ENCODE data around the gene AFF3. TPM values are rescaled to one million over a fixed set of nuclear protein-coding genes. Genes with fewer than 3 reads are reported as not detected.

The AFF3 gene
- total and polyA plus RNA-seq, 2 of the 8 experiments (the other 6 are each of a cell fraction or from before 2014, with no cell fraction given) = 0.27 to 3.0 TPM

DNA sequence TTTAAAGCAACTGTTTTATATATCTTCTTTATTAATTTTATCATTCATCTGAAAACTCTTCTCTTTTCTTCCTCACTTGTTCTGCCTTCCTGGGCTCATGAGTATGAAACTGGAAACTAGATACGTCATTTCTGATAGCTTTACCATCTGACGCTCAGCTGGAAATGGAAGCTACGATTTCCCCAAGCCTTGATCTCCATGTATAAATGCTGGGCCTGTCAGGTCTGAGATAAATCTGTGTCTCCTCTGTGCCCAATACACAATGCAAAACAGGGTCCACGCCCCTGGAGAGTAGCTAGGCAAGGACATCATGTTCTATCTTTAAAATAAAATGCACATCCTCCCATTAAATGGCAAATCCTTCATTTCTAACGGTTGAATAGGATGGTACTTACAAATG lies 238.4 kb downstream of the AFF3 start:
- no peaks in the 10 kb centered on the region for H3K79me2 ChIP-seq (ENCODE audit: control insufficient read depth in 1 of 2, insufficient read depth in 2 of 2, low read length in 2 of 2)
- H3K9ac ChIP-seq (replicated peaks in 1 of 4; ENCODE audit: extremely low read depth in 1 of 4, low read depth in 3 of 4, low read length in 3 of 4) = no peak overlapping the region
- H3K4me3 ChIP-seq (ENCODE audit: extremely low read depth in 1 of 4, insufficient read depth in 2 of 4, low read depth in 3 of 4, low read length in 4 of 4) = no peak overlapping the region
- no peak overlapping the region for H4K8ac ChIP-seq (ENCODE audit: extremely low read depth, insufficient read depth, low read length)
- H4K91ac ChIP-seq (replicated peaks; ENCODE audit: insufficient read length, low read length) = no peak overlapping the region
- H2BK120ac ChIP-seq (replicated peaks; ENCODE audit: low read depth, low read length) = no peak overlapping the region
- no peak overlapping the region for H4K5ac ChIP-seq (ENCODE audit: insufficient read length, low read depth, low read length)
- no peaks in the 10 kb centered on the region for H3K79me1 ChIP-seq (ENCODE audit: low read depth, low read length)
- no peak overlapping the region for H2BK12ac ChIP-seq (ENCODE audit: low read depth, low read length)
- no peak overlapping the region for H3K27ac ChIP-seq (ENCODE audit: low read depth, low read length)
- H3K18ac ChIP-seq (ENCODE audit: extremely low read depth, low read length) = no peak overlapping the region
- no peak overlapping the region for H2BK15ac ChIP-seq (ENCODE audit: low read length)
- no peak overlapping the region for H3K14ac ChIP-seq (ENCODE audit: insufficient read length)
- H2AK5ac ChIP-seq (ENCODE audit: low read depth, low read length) = no peak overlapping the region
- no peak overlapping the region for H3K23ac ChIP-seq (ENCODE audit: insufficient read length)
- TF ChIP-seq SIRT6 (IDR thresholded peaks at IDR 0.05; ENCODE audit: low read length) (no peak), YY1 (IDR thresholded peaks at IDR 0.05; ENCODE audit: low read depth, low read length) (no peak)
- no peak overlapping the region for H2BK5ac ChIP-seq (ENCODE audit: low read depth, low read length)
- CTCF ChIA-PET (ENCODE audit: partially characterized antibody) = interaction anchor here (2.1 kb wide), 1 partner anchor 343 kb away, joined by 4 read pairs; no protein-coding TSS in a partner anchor
- DNase-seq (ENCODE audit: low read depth in 1 of 2, low spot score in 2 of 2) = no peak
- H2BK20ac ChIP-seq (ENCODE audit: low read length) = no peak overlapping the region
- no peak overlapping the region for H3K4me2 ChIP-seq (ENCODE audit: insufficient read depth in 1 of 2, low read depth in 2 of 2, low read length in 2 of 2)
- 91% methylated on average over 5 of the region's 5 CpGs; no CpG with 5 or more reads in 1 of the 2 experiments for WGBS, 2 experiments (ENCODE audit: extremely low coverage in 1 of 2, insufficient coverage in 1 of 2, insufficient read length in 1 of 2, insufficient replicate concordance in 2 of 2, low coverage in 1 of 2, low lambda C conversion rate in 2 of 2, missing lambda C conversion rate in 1 of 2)
- no peaks in the 10 kb centered on the region for H4K20me1 ChIP-seq (replicated peaks in 1 of 2; ENCODE audit: control insufficient read depth in 1 of 2, insufficient read depth in 2 of 2, low read length in 2 of 2)
- H3K9me3 ChIP-seq (ENCODE audit: insufficient read depth in 2 of 2, low read depth in 1 of 2, low read length in 1 of 2) = no peaks in the 10 kb centered on the region
- H3K4me1 ChIP-seq (replicated peaks in 1 of 4; ENCODE audit: control insufficient read depth in 3 of 4, insufficient read depth in 4 of 4, low read length in 3 of 4) = no peaks in the 10 kb centered on the region
- H2AFZ ChIP-seq (ENCODE audit: low read length) = no peak overlapping the region
- no peak for FAIRE-seq
- H3K27me3 ChIP-seq (replicated peaks in 1 of 4; ENCODE audit: control insufficient read depth in 3 of 4, extremely low read depth in 1 of 4, insufficient read depth in 3 of 4, low read length in 3 of 4) = no peaks in the 10 kb centered on the region
- POLR2A ChIA-PET (ENCODE audit: partially characterized antibody) = no interaction called here
- no peaks in the 10 kb centered on the region; the same call in 1 of the 2 replicates for H3K23me2 ChIP-seq (ENCODE audit: low read depth, low read length)
- H3K56ac ChIP-seq (replicated peaks; ENCODE audit: insufficient read length, low read depth, low read length) = no peak overlapping the region
- no peaks in the 10 kb centered on the region for H3K36me3 ChIP-seq (ENCODE audit: control insufficient read depth in 2 of 4, insufficient read depth in 4 of 4, low read length in 3 of 4)
- no peak overlapping the region for H3K4ac ChIP-seq (replicated peaks; ENCODE audit: insufficient read length, low read depth, low read length)
